A673 (cell line): ENCODE results near the gene FOXJ1.

Experiments used
- CTCF ChIP-seq: fragments of 300-800, 200-600 bp; sonication (generic); conservative IDR thresholded peaks from 2 replicates; pipeline ENCODE4 v1.5.1; 2017; ENCODE audit warnings: low read depth, mild to moderate bottlenecking, antibody characterized with exemption, low read length, moderate library complexity, mixed read lengths
- EZH2 ChIP-seq: fragments of 200-600 bp; sonication (generic); IDR thresholded peaks from 2 replicates; pipeline ENCODE4 v1.6.1; 2017; ENCODE audit warnings: borderline replicate concordance, low read depth, mild to moderate bottlenecking, mixed read lengths, antibody characterized with exemption, low read length; ENCODE audit not compliant: poor library complexity, severe bottlenecking

GRCh38 chr17:76179496-76180467 lies 38.7 kb upstream of the FOXJ1 start:
- TF ChIP-seq CTCF (no peak), EZH2 (no peak)
